ENCODE data around the gene DCST2.

DCST2 gene

GRCh38 chr1:154998818-154999570 is 34.6 kb downstream of the DCST2 start:
- Histone ChIP-seq H2BK120ac (ENCODE audit: low read depth, low read length) (no peak overlapping the region), H3K27me3 (ENCODE audit: control insufficient read depth in 3 of 3, insufficient read depth in 3 of 3, low read depth in 1 of 3, low read length in 3 of 3) (peaks cover 0 to 2% (median 0%) of the 10 kb centered on the region in 3 experiments), H3K27ac (replicated peaks; ENCODE audit: low read length) (no peak overlapping the region), H3K4me3 (ENCODE audit: low read length in 2 of 2) (peak overlapping the region; percentile 66 to 90), H3K4ac (ENCODE audit: low read length) (no peak overlapping the region), H3K79me1 (ENCODE audit: low read depth, low read length) (peaks cover 5% of the 10 kb centered on the region), H3K14ac (ENCODE audit: low read length) (no peak overlapping the region), H3K9ac (ENCODE audit: low read depth, low read length, poor library complexity) (no peak overlapping the region), H4K91ac (ENCODE audit: low read depth, low read length, poor library complexity) (no peak overlapping the region), H3K9me3 (replicated peaks in 1 of 2; ENCODE audit: control insufficient read depth in 2 of 2, insufficient read depth in 1 of 2, low read depth in 1 of 2, low read length in 2 of 2) (no peaks in the 10 kb centered on the region), H3K23ac (ENCODE audit: low read depth, low read length, poor library complexity) (no peak overlapping the region), H4K8ac (ENCODE audit: low read depth, low read length) (no peak overlapping the region), H2AK5ac (ENCODE audit: low read depth, low read length) (peak overlapping the region; percentile 90), H2BK12ac (ENCODE audit: low read length) (no peak overlapping the region), H3K4me1 (ENCODE audit: control insufficient read depth in 2 of 2, insufficient read depth in 1 of 2, low read depth in 1 of 2, low read length in 2 of 2) (peaks cover 8 to 14% of the 10 kb centered on the region in 2 donors), H2AFZ (ENCODE audit: low read length) (peak overlapping the region; percentile 76), H3K36me3 (replicated peaks in 1 of 2; ENCODE audit: control insufficient read depth in 2 of 2, insufficient read depth in 2 of 2, low read length in 2 of 2) (peaks cover 0 to under 1% of the 10 kb centered on the region in 2 donors), H3K4me2 (ENCODE audit: insufficient read depth, low read length, poor library complexity, severe bottlenecking) (peak overlapping the region; percentile 96), H2BK5ac (ENCODE audit: low read length) (no peak overlapping the region), H2BK15ac (ENCODE audit: low read length) (peak overlapping the region; percentile 78), H3K18ac (ENCODE audit: low read length) (peak overlapping the region; percentile 95)
- no peak for DNase-seq (ENCODE audit: low spot score)
- WGBS, 2 donors (ENCODE audit: extremely low coverage in 2 of 2, insufficient read length in 2 of 2, insufficient replicate concordance in 1 of 2), result no CpG with 5 or more reads among the region's 40 CpGs

DNA sequence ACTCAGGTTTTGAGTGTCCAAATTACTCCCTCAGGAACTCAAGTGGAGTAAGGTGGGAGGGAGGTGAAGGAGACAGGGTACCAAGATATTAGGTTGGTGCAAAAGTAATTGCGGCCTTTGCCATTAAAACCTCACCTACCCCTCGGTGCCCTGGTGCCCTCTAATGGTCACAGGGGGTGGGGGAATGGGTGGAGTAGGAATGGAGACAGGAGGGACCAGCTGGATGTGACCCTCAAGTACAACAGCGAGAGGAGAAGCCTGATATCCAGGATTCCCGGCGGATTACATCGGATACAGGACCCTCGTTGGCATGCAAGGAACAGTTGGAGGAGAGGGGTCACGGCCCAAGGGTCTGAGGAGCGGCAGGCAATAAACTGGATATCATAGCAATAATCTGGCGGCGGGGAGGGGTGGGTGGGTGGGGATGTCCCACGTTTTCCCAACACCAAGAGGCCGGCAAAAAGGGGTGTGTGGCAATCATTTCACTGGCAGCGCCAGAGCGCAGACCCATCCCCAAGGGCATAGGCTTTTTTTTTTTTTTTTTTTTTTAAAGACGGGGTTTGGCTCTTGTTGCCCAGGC is 35.3 kb downstream of the DCST2 start:
- H3K27ac ChIP-seq (replicated peaks; ENCODE audit: low read length), result no peak overlapping the region
- H2BK12ac ChIP-seq (ENCODE audit: low read length), result peak overlapping the region; percentile 84
- H3K9ac ChIP-seq (ENCODE audit: low read depth, low read length, poor library complexity), result peak overlapping the region; percentile 37
- peaks cover 11 to 14% of the 10 kb centered on the region in 2 donors for H3K4me1 ChIP-seq (ENCODE audit: control insufficient read depth in 2 of 2, insufficient read depth in 1 of 2, low read depth in 1 of 2, low read length in 2 of 2)
- no peak overlapping the region for H3K4me3 ChIP-seq (ENCODE audit: low read length in 2 of 2)
- DNase-seq (ENCODE audit: low spot score), result no peak
- H4K8ac ChIP-seq (ENCODE audit: low read depth, low read length), result no peak overlapping the region
- no CpG with 5 or more reads among the region's 16 CpGs for WGBS, 2 donors (ENCODE audit: extremely low coverage in 2 of 2, insufficient read length in 2 of 2, insufficient replicate concordance in 1 of 2)
- H4K91ac ChIP-seq (ENCODE audit: low read depth, low read length, poor library complexity), result no peak overlapping the region
- H3K4me2 ChIP-seq (ENCODE audit: insufficient read depth, low read length, poor library complexity, severe bottlenecking), result no peak overlapping the region
- no peaks in the 10 kb centered on the region for H3K9me3 ChIP-seq (replicated peaks in 1 of 2; ENCODE audit: control insufficient read depth in 2 of 2, insufficient read depth in 1 of 2, low read depth in 1 of 2, low read length in 2 of 2)
- H3K79me1 ChIP-seq (ENCODE audit: low read depth, low read length), result peaks cover under 1% of the 10 kb centered on the region
- peak overlapping the region; percentile 56 for H3K18ac ChIP-seq (ENCODE audit: low read length)
- H3K4ac ChIP-seq (ENCODE audit: low read length), result no peak overlapping the region
- H2BK5ac ChIP-seq (ENCODE audit: low read length), result peak overlapping the region; percentile 0
- no peak overlapping the region for H3K14ac ChIP-seq (ENCODE audit: low read length)
- no peak overlapping the region for H3K23ac ChIP-seq (ENCODE audit: low read depth, low read length, poor library complexity)
- peaks cover 0 to 2% (median 0%) of the 10 kb centered on the region in 3 experiments for H3K27me3 ChIP-seq (ENCODE audit: control insufficient read depth in 3 of 3, insufficient read depth in 3 of 3, low read depth in 1 of 3, low read length in 3 of 3)
- no peak overlapping the region for H2AFZ ChIP-seq (ENCODE audit: low read length)
- H2BK120ac ChIP-seq (ENCODE audit: low read depth, low read length), result no peak overlapping the region
- no peak overlapping the region for H2BK15ac ChIP-seq (ENCODE audit: low read length)
- peaks cover 2 to 3% of the 10 kb centered on the region in 2 donors for H3K36me3 ChIP-seq (replicated peaks in 1 of 2; ENCODE audit: control insufficient read depth in 2 of 2, insufficient read depth in 2 of 2, low read length in 2 of 2)
- H2AK5ac ChIP-seq (ENCODE audit: low read depth, low read length), result peak overlapping the region; percentile 2

GRCh38 chr1:154996966-154997701 is 36.4 kb downstream of the DCST2 start:
- Histone ChIP-seq H3K79me1 (ENCODE audit: low read depth, low read length) (no peaks in the 10 kb centered on the region), H3K14ac (ENCODE audit: low read length) (no peak overlapping the region), H3K4me1 (ENCODE audit: control insufficient read depth in 2 of 2, insufficient read depth in 1 of 2, low read depth in 1 of 2, low read length in 2 of 2) (peaks cover 13 to 19% of the 10 kb centered on the region in 2 donors), H2AK5ac (ENCODE audit: low read depth, low read length) (peak overlapping the region; percentile 95), H3K9me3 (replicated peaks in 1 of 2; ENCODE audit: control insufficient read depth in 2 of 2, insufficient read depth in 1 of 2, low read depth in 1 of 2, low read length in 2 of 2) (no peaks in the 10 kb centered on the region), H4K91ac (ENCODE audit: low read depth, low read length, poor library complexity) (no peak overlapping the region), H2BK120ac (ENCODE audit: low read depth, low read length) (no peak overlapping the region), H3K9ac (ENCODE audit: low read depth, low read length, poor library complexity) (peak overlapping the region; percentile 12), H3K27me3 (ENCODE audit: control insufficient read depth in 3 of 3, insufficient read depth in 3 of 3, low read depth in 1 of 3, low read length in 3 of 3) (peaks cover 0 to 2% (median 0%) of the 10 kb centered on the region in 3 experiments), H3K4me2 (ENCODE audit: insufficient read depth, low read length, poor library complexity, severe bottlenecking) (no peak overlapping the region), H2BK12ac (ENCODE audit: low read length) (no peak overlapping the region), H3K27ac (replicated peaks; ENCODE audit: low read length) (no peak overlapping the region), H2BK15ac (ENCODE audit: low read length) (no peak overlapping the region), H3K36me3 (replicated peaks in 1 of 2; ENCODE audit: control insufficient read depth in 2 of 2, insufficient read depth in 2 of 2, low read length in 2 of 2) (peaks cover 6 to 13% of the 10 kb centered on the region in 2 donors), H3K23ac (ENCODE audit: low read depth, low read length, poor library complexity) (peak overlapping the region; percentile 67), H3K4me3 (ENCODE audit: low read length in 2 of 2) (no peak overlapping the region), H2BK5ac (ENCODE audit: low read length) (no peak overlapping the region), H3K4ac (ENCODE audit: low read length) (no peak overlapping the region), H3K18ac (ENCODE audit: low read length) (peak overlapping the region; percentile 19), H2AFZ (ENCODE audit: low read length) (no peak overlapping the region), H4K8ac (ENCODE audit: low read depth, low read length) (no peak overlapping the region)
- DNase-seq (ENCODE audit: low spot score), result no peak
- WGBS, 2 donors (ENCODE audit: extremely low coverage in 2 of 2, insufficient read length in 2 of 2, insufficient replicate concordance in 1 of 2), result no CpG with 5 or more reads among the region's 15 CpGs

Data from neuronal stem cell (in vitro differentiated cells).